K562 (cell line): ENCODE data around the gene SUMO3. TPM values are rescaled to one million over a fixed set of nuclear protein-coding genes. Genes with fewer than 3 reads are reported as not detected.

ENCODE experiments used
- ATF1 ChIP-seq, 2 experiments: fragments of 450-650 bp in 1 of 2; IDR thresholded peaks; 2 replicates each; pipeline ENCODE4 v1.6.1; 2016; ENCODE audit warnings: missing compliant biosample characterization in 1 of 2, missing genetic modification characterization in 1 of 2
- CBX1 ChIP-seq: sonication (generic); IDR thresholded peaks from 2 replicates; pipeline ENCODE4 v1.6.1; 2016; ENCODE audit warnings: antibody characterized with exemption, low read depth, mild to moderate bottlenecking
- CBX2 ChIP-seq: fragments of 200-600 bp; sonication (generic); IDR thresholded peaks from one replicate; pipeline ENCODE4 v1.6.1; 2012; ENCODE audit warnings: mild to moderate bottlenecking, low read length, inconsistent platforms; ENCODE audit not compliant: insufficient read depth, poor library complexity, severe bottlenecking
- KLF13 ChIP-seq: fragments of 450-650 bp; IDR thresholded peaks from 2 replicates; pipeline ENCODE4 v1.6.1; 2016; ENCODE audit warnings: missing genetic modification characterization, low read depth, mild to moderate bottlenecking, missing compliant biosample characterization, moderate library complexity, borderline replicate concordance
- NR2F6 ChIP-seq: fragments of 450-650 bp; formaldehyde crosslinking; IDR thresholded peaks from 2 replicates; pipeline ENCODE4 v1.4.0; 2020; ENCODE audit warnings: mild to moderate bottlenecking
- SAFB2 ChIP-seq: fragments of 200-400 bp; formaldehyde crosslinking; IDR thresholded peaks from 2 replicates; pipeline ENCODE4 v1.6.1; 2018; ENCODE audit warnings: borderline replicate concordance, low read length, low read depth, moderate library complexity; ENCODE audit not compliant: severe bottlenecking
- SMAD4 ChIP-seq: fragments of 250-450 bp; sonication (Bioruptor Pico); conservative IDR thresholded peaks from 2 replicates; pipeline ENCODE4 v1.8.0; 2021; ENCODE audit warnings: inconsistent platforms, mild to moderate bottlenecking, moderate library complexity
- ZNF41 ChIP-seq: fragments of 250-450 bp; sonication (Bioruptor Pico); conservative IDR thresholded peaks from 2 replicates; pipeline ENCODE4 v1.4.0; 2020; ENCODE audit warnings: mild to moderate bottlenecking
- polyA plus RNA-seq, 8 experiments: library from polyadenylated mRNA; depleted of rRNA in 4 of 8; stranded (reverse) in 5 of 8; unstranded in 3 of 8; fragments of >200 nt; fragmentation: Nextera tagmentation in 2 of 8; fragmentation: Illumina TruSeq in 1 of 8; extraction: Ambion mirVana in 2 of 8; extraction: Trizol in 1 of 8; gene quantifications; 2 replicates each; pipeline versions ENCODE4 v1.2.1 to v1.2.3, GENCODE V29; 2011 to 2014; ENCODE audit warnings: inconsistent platforms in 1 of 8, missing spikeins in 1 of 8
- total RNA-seq, 7 experiments: library from RNA; depleted of rRNA in 6 of 7; stranded (reverse); fragments of >200 nt in 6 of 7; fragmentation: Illumina TruSeq in 2 of 7; extraction: Trizol in 2 of 7; gene quantifications; 2 replicates each; pipeline versions ENCODE4 v1.2.1 to v1.2.3, GENCODE V29; 2011 to 2021; ENCODE audit warnings: low replicate concordance in 1 of 7
- TF ChIP-seq, protein P1 (sequence below): fragments of 450-650 bp; IDR thresholded peaks from 2 replicates; pipeline ENCODE4 v1.6.1; 2016; ENCODE audit warnings: borderline replicate concordance
- TF ChIP-seq, protein P2 (sequence below): fragments of 250-450 bp; sonication (Bioruptor Pico); IDR thresholded peaks from 2 replicates; pipeline ENCODE4 v1.8.0; 2022; ENCODE audit warnings: inconsistent platforms, mild to moderate bottlenecking, moderate library complexity, borderline replicate concordance
- TF ChIP-seq, protein P3 (sequence below): sonication (generic); formaldehyde crosslinking; IDR thresholded peaks from 2 replicates; pipeline ENCODE4 v1.5.0; 2020; ENCODE audit warnings: missing genetic modification reagents
- TF ChIP-seq, protein P4 (sequence below), 2 experiments: fragments of 200-800 bp in 1 of 2; sonication (Bioruptor generic) in 1 of 2; sonication (generic) in 1 of 2; formaldehyde crosslinking in 1 of 2; IDR thresholded peaks in 1 of 2; conservative IDR thresholded peaks in 1 of 2; 2 replicates each; pipeline versions ENCODE4 v1.5.0 to v1.6.1; 2016 to 2020; ENCODE audit warnings: missing compliant biosample characterization in 1 of 2, missing genetic modification characterization in 1 of 2, missing genetic modification reagents in 1 of 2

Gene SUMO3
- total and polyA plus RNA-seq, 9 of the 15 experiments (the other 6 are each of a cell fraction or from before 2014, with no cell fraction given): 13.9 to 143 (median 113) TPM

DNA sequence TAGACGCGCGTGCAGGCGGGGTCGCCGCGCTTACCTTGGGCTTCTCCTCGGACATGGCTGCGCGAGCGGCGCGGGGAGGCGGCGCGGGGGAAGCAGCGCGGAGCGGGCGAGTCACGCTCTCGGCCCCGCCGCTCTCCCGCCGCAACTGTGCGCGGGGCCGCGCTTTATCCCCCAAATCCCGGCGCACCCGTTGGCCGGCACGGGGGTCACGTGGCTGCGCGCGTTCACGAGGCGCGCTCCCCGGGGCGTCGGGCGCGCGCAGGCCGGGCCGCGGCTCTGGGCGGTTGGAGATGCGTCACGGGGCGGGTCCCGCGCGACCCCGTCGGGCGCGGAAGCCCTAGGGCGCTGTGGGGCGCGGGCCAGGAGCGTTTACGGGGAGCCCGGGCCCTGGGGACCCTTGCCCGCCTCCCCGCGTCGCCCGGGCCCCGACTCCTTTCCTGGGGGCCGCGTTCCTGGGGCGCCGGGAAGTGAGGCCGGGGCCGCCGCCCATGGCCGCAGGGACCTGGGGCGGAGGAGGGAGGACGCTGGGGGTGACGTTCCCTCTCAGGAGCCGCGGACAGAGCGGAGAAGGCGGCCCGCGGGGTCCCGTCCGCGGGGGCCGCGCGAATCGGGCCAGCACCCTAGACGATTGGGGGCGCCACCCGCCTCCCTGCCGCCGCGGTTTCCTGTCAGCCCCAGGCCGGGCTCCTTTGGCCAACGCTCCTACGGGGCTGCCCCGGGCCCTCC lies at the start of gene SUMO3 (continued):
- TF ChIP-seq SAFB2 (no peak), ATF1 (CRISPR knock-in tag; IDR thresholded peaks at IDR 0.05) (no peak), ATF1 (tag; IDR thresholded peaks at IDR 0.05) (peak; percentile 85), NR2F6 (peak; percentile 86), CBX2 (no peak), SMAD4 (peak; percentile 97), CBX1 (peak; percentile 74; the same call in 1 of the 2 replicates), ZNF41 (CRISPR knock-in tag) (peak; percentile 75; the same call in 1 of the 2 replicates), KLF13 (tag) (peak; percentile 88; the same call in 1 of the 2 replicates)
- TF ChIP-seq, protein P1, sequence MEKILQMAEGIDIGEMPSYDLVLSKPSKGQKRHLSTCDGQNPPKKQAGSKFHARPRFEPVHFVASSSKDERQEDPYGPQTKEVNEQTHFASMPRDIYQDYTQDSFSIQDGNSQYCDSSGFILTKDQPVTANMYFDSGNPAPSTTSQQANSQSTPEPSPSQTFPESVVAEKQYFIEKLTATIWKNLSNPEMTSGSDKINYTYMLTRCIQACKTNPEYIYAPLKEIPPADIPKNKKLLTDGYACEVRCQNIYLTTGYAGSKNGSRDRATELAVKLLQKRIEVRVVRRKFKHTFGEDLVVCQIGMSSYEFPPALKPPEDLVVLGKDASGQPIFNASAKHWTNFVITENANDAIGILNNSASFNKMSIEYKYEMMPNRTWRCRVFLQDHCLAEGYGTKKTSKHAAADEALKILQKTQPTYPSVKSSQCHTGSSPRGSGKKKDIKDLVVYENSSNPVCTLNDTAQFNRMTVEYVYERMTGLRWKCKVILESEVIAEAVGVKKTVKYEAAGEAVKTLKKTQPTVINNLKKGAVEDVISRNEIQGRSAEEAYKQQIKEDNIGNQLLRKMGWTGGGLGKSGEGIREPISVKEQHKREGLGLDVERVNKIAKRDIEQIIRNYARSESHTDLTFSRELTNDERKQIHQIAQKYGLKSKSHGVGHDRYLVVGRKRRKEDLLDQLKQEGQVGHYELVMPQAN: no peak
- TF ChIP-seq, protein P2, sequence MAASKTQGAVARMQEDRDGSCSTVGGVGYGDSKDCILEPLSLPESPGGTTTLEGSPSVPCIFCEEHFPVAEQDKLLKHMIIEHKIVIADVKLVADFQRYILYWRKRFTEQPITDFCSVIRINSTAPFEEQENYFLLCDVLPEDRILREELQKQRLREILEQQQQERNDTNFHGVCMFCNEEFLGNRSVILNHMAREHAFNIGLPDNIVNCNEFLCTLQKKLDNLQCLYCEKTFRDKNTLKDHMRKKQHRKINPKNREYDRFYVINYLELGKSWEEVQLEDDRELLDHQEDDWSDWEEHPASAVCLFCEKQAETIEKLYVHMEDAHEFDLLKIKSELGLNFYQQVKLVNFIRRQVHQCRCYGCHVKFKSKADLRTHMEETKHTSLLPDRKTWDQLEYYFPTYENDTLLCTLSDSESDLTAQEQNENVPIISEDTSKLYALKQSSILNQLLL: 0 out of 2 replicates have a peak, but pooled peaks have one; percentile 60
- TF ChIP-seq, protein P3, sequence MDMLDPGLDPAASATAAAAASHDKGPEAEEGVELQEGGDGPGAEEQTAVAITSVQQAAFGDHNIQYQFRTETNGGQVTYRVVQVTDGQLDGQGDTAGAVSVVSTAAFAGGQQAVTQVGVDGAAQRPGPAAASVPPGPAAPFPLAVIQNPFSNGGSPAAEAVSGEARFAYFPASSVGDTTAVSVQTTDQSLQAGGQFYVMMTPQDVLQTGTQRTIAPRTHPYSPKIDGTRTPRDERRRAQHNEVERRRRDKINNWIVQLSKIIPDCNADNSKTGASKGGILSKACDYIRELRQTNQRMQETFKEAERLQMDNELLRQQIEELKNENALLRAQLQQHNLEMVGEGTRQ (CRISPR knock-in tag): peak; percentile 91
- TF ChIP-seq, protein P4, sequence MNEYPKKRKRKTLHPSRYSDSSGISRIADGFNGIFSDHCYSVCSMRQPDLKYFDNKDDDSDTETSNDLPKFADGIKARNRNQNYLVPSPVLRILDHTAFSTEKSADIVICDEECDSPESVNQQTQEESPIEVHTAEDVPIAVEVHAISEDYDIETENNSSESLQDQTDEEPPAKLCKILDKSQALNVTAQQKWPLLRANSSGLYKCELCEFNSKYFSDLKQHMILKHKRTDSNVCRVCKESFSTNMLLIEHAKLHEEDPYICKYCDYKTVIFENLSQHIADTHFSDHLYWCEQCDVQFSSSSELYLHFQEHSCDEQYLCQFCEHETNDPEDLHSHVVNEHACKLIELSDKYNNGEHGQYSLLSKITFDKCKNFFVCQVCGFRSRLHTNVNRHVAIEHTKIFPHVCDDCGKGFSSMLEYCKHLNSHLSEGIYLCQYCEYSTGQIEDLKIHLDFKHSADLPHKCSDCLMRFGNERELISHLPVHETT (CRISPR knock-in tag; conservative IDR thresholded peaks at IDR 0.05 in 1 of 2, IDR thresholded peaks at IDR 0.05 in 1 of 2): peak in 1 of 2 experiments; percentile 99; a peak in 2 of 4 replicates
